Measurements from ENCODE around the gene GATAD2B.

Gene GATAD2B

DNA sequence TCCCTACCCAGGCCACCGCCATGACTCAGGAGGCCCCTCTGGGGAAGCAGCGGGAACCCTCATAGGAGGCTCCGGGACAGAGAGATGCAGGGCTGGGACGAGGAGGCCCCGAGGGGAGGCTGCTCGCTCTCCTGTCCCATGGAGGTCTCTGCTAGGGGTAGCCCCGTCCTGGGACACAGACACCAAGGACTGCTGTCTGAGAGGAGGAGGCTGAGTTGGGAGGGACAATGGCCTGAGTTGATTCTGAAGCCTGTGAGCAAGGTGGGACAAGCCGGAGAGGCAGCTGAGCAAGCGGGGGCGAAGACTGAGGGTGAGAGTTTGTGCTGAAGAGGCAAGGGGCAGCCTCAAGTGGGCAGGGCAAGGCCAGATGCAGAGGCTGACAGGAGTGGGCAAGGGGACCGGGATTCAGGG, 130.1 kb downstream of the GATAD2B start:
- DNase-seq (ENCODE audit: extremely low read depth, low read depth) = no peak
- no peak for TF ChIP-seq CTCF (IDR thresholded peaks at IDR 0.05; ENCODE audit: low read depth, low read length)

- DNase-seq (ENCODE audit: extremely low read depth, low read depth) = no peak
- no peak for TF ChIP-seq CTCF (IDR thresholded peaks at IDR 0.05; ENCODE audit: low read depth, low read length)
Observed at GRCh38 chr1:153791648-153792253, 131.0 kb downstream of the GATAD2B start.

GRCh38 chr1:153790966-153791647, 131.7 kb downstream of the GATAD2B start:
- DNase-seq (ENCODE audit: extremely low read depth, low read depth) = peak; percentile 87
- TF ChIP-seq CTCF (IDR thresholded peaks at IDR 0.05; ENCODE audit: low read depth, low read length) = no peak

GRCh38 chr1:153790313-153790965, 132.3 kb downstream of the GATAD2B start:
- no peak for TF ChIP-seq CTCF (IDR thresholded peaks at IDR 0.05; ENCODE audit: low read depth, low read length)
- peak; percentile 71 for DNase-seq (ENCODE audit: extremely low read depth, low read depth)

DNA sequence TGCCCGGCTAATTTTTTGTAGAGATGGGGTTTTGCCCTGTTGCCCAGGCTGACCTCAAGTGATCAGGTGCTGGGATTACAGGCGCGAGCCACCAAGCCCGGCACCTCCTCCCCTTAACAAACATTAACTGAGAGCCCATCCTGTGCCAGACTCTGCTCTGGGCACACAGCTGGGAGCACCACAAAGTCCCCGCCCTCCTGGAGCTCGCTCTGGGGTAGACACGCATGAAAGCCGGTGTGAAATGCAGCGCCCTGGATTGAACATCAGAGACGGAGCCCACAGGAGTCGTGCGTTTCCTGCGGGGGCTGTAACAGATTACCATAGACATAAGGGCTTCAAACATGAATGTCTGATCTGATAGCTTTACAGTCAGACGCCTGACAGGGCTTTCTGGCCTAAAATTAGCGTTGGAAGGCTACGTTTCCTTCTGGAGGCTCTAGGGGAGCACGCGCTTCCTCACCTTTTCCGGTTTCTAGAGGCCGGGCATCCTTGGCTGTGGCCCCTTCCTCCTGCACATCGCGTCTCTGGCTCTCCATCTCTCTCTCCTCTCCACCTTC, 133.2 kb downstream of the GATAD2B start:
- no peak; the same call in 1 of the 2 replicates for TF ChIP-seq CTCF (IDR thresholded peaks at IDR 0.05; ENCODE audit: low read depth, low read length)
- no peak for DNase-seq (ENCODE audit: extremely low read depth, low read depth)

DNA sequence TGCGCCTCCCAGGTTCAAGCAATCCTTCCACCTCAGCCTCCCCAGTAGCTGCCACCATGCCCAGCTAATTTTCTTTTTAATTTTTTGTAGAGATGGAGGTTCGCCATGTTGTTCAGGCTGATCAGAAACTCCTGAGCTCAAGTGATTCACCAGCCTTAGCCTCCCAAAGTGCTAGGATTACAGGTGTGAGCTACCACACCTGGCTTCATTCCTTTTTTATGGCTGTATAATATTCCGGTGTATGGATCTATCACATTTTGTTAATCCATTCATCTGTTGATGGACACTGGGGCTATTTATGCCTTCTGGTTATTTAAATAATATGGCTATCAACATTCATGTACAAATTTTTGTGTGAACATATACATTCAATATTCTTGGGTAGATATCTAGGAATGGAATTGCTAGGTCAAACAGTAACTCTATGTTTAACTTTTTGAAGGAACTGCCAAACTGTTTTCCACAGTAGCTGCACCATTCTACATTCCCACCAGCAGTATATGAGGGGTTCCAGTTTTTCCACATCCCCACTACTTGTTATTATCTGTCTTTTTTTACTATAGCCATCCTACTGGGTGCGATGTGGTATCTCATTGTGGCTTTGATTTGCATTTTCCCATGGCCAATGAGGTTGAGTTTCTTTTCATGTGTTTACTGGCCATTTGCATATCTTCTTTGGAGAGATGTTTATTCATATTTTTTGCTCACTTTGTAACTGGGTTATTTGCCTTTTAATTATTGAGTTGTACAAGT, 136.6 kb downstream of the GATAD2B start:
- no peak for TF ChIP-seq CTCF (IDR thresholded peaks at IDR 0.05; ENCODE audit: low read depth, low read length)

More for the DNA sequence above, 136.6 kb downstream of the GATAD2B start:
- no peak for DNase-seq (ENCODE audit: extremely low read depth, low read depth)
